Measurements from ENCODE around the gene RAP1B. TPM values are rescaled to one million over a fixed set of nuclear protein-coding genes. Genes with fewer than 3 reads are reported as not detected.

Gene RAP1B
- total and polyA plus RNA-seq, 3 donors from 2014 or later, result 133 to 200 (median 190) TPM

- WGBS, 2 donors, result 25% methylated on average over 6 of the region's 6 CpGs
- peaks cover 39% of the 10 kb centered on the region for H3K4me1 ChIP-seq
- peak overlapping the region; percentile 98 for H3K27ac ChIP-seq
- H3K4me3 ChIP-seq, result peak overlapping the region in 1 of 2 donors; percentile 93
- TF ChIP-seq, protein P1, sequence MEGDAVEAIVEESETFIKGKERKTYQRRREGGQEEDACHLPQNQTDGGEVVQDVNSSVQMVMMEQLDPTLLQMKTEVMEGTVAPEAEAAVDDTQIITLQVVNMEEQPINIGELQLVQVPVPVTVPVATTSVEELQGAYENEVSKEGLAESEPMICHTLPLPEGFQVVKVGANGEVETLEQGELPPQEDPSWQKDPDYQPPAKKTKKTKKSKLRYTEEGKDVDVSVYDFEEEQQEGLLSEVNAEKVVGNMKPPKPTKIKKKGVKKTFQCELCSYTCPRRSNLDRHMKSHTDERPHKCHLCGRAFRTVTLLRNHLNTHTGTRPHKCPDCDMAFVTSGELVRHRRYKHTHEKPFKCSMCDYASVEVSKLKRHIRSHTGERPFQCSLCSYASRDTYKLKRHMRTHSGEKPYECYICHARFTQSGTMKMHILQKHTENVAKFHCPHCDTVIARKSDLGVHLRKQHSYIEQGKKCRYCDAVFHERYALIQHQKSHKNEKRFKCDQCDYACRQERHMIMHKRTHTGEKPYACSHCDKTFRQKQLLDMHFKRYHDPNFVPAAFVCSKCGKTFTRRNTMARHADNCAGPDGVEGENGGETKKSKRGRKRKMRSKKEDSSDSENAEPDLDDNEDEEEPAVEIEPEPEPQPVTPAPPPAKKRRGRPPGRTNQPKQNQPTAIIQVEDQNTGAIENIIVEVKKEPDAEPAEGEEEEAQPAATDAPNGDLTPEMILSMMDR (IDR thresholded peaks at IDR 0.05), result no peak
- TF ChIP-seq POLR2A (IDR thresholded peaks at IDR 0.05), result no peak
- DNase-seq, result no peak
- intact Hi-C loops (cut with DNase I; ENCODE audit: low total_unique reads), result loop anchor here (10.0 kb wide), 1 partner anchor 72 kb away; the partner anchor contains the start of gene NUP107
- no peaks in the 10 kb centered on the region for H3K9me3 ChIP-seq
- H3K36me3 ChIP-seq (ENCODE audit: low read depth, missing control alignments), result no peaks in the 10 kb centered on the region
- no peaks in the 10 kb centered on the region for H3K27me3 ChIP-seq
These were observed 2.0 kb downstream of the RAP1B start for GRCh38 chr12:68612697-68613096.

GRCh38 chr12:68613209-68613904, 2.7 kb downstream of the RAP1B start:
- Histone ChIP-seq H3K36me3 (ENCODE audit: low read depth, missing control alignments) (no peaks in the 10 kb centered on the region), H3K27ac (peak overlapping the region; percentile 47 to 98), H3K4me1 (peaks cover 34% of the 10 kb centered on the region), H3K27me3 (no peaks in the 10 kb centered on the region), H3K4me3 (no peak overlapping the region), H3K9me3 (no peaks in the 10 kb centered on the region)
- peak; percentile 19 for DNase-seq
- 49 to 68% methylated on average over 18 of the region's 18 CpGs for WGBS, 2 donors
- intact Hi-C loops (cut with DNase I; ENCODE audit: low total_unique reads), result loop anchor here (10.0 kb wide), 1 partner anchor 71 kb away; the partner anchor contains the start of gene NUP107
- TF ChIP-seq, protein P1 (IDR thresholded peaks at IDR 0.05), result no peak
- no peak for TF ChIP-seq POLR2A (IDR thresholded peaks at IDR 0.05)

DNA sequence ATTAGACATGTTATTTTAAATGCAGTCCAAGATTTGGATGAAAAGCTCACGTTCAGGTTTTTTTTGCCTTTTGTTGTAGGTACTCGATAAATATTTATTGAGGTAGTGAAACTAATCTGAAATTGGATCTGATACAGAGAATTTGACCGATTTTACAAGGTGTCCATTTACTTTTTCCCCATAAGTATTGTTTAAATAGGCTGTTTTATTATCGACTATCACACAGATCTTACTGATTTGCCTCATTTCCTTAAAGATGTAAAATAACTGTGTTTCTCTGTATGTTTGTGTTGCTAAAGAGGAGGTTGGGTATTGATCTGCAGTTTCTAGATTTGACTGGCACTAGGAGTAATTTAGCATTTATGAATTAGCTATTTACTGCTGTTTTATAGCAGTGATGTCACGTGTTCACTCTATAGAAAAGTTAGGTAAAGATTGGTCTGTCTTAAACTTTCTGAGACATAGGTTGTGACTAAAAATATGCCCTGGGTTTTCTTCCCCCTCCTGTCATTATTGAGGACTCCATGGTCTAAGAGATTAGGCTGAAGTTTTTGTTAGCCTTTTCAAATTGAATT, 3.5 kb downstream of the RAP1B start:
- intact Hi-C loops (cut with DNase I; ENCODE audit: low total_unique reads), result loop anchor here (10.0 kb wide), 1 partner anchor 71 kb away; the partner anchor contains the start of gene NUP107
- H3K27me3 ChIP-seq, result no peaks in the 10 kb centered on the region
- no peaks in the 10 kb centered on the region for H3K9me3 ChIP-seq
- no peak for DNase-seq
- peak overlapping the region in 1 of 2 donors; percentile 47 for H3K27ac ChIP-seq
- H3K36me3 ChIP-seq (ENCODE audit: low read depth, missing control alignments), result no peaks in the 10 kb centered on the region
- whole genome bisulfite sequencing, 2 donors, result 44 to 49% methylated on average over 5 of the region's 5 CpGs
- H3K4me1 ChIP-seq, result peaks cover 32% of the 10 kb centered on the region
- H3K4me3 ChIP-seq, result no peak overlapping the region
- TF ChIP-seq POLR2A (IDR thresholded peaks at IDR 0.05), result no peak
- TF ChIP-seq, protein P1 (IDR thresholded peaks at IDR 0.05), result no peak

GRCh38 chr12:68614769-68615168, 4.1 kb downstream of the RAP1B start:
- Histone ChIP-seq H3K4me1 (peaks cover 32% of the 10 kb centered on the region), H3K27ac (peak overlapping the region in 1 of 2 donors; percentile 28), H3K27me3 (no peaks in the 10 kb centered on the region), H3K36me3 (ENCODE audit: low read depth, missing control alignments) (no peaks in the 10 kb centered on the region), H3K9me3 (no peaks in the 10 kb centered on the region), H3K4me3 (no peak overlapping the region)
- WGBS, 2 donors, result 10 to 17% methylated on average over 2 of the region's 2 CpGs
- DNase-seq, result no peak
- intact Hi-C loops (cut with DNase I; ENCODE audit: low total_unique reads), result loop anchor here (10.0 kb wide), 1 partner anchor 70 kb away; the partner anchor contains the start of gene NUP107
- TF ChIP-seq, protein P1 (IDR thresholded peaks at IDR 0.05), result no peak
- no peak for TF ChIP-seq POLR2A (IDR thresholded peaks at IDR 0.05)
